SH-SY5Y (cell line): ENCODE results near the gene HCRTR1.

ENCODE experiments used
- GATA2 ChIP-seq: IDR thresholded peaks from 2 replicates; pipeline ENCODE4 v1.6.1; 2011; ENCODE audit warnings: mild to moderate bottlenecking, low read depth, low read length
- GATA3 ChIP-seq: IDR thresholded peaks from 2 replicates; pipeline ENCODE4 v1.6.1; 2011; ENCODE audit warnings: low read depth, mild to moderate bottlenecking, low read length, moderate library complexity

DNA sequence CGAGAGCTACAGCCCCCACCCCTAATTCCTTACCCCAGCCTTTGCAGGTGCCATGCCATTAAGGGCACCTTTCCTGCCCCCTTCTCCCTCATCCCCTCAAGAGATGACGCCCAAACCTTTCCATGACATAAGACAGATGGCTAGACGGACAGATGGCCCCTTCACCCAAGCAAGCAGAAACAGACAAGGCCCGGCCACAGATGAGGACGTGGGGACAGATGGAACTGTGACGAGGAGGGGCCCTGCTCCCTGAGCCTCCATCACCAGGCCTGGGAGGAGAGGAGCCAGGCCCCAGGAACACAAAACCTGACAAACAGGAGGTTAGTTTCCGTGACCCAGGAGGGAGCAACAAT is 51.9 kb downstream of the HCRTR1 start:
- no peak for TF ChIP-seq GATA2
- no peak for TF ChIP-seq GATA3
